Measurements from ENCODE around the gene OR52L1.

Gene OR52L1

GRCh38 chr11:6013042-6013441 lies 26.3 kb upstream of the OR52L1 start:
- TF ChIP-seq CTCF (IDR thresholded peaks at IDR 0.05; ENCODE audit: insufficient read depth, low read length, poor library complexity, severe bottlenecking): no peak
- no peaks in the 10 kb centered on the region for H3K36me3 ChIP-seq (ENCODE audit: control insufficient read depth, insufficient read depth, low read length)

GRCh38 chr11:6012035-6012668 lies 25.4 kb upstream of the OR52L1 start:
- DNase-seq (ENCODE audit: extremely low read depth, insufficient read length): no peak
- no peak for TF ChIP-seq CTCF (IDR thresholded peaks at IDR 0.05; ENCODE audit: insufficient read depth, low read length, poor library complexity, severe bottlenecking)
- Histone ChIP-seq H3K27me3 (replicated peaks; ENCODE audit: control insufficient read depth, insufficient read depth, low read length) (no peaks in the 10 kb centered on the region; the same call in none of the 2 replicates), H3K36me3 (ENCODE audit: control insufficient read depth, insufficient read depth, low read length) (no peaks in the 10 kb centered on the region), H3K4me3 (replicated peaks; ENCODE audit: low read depth, low read length) (no peak overlapping the region)

More at GRCh38 chr11:6013042-6013441, 26.3 kb upstream of the OR52L1 start:
- H3K27me3 ChIP-seq (replicated peaks; ENCODE audit: control insufficient read depth, insufficient read depth, low read length): no peaks in the 10 kb centered on the region; the same call in none of the 2 replicates
- no peak overlapping the region for H3K4me3 ChIP-seq (replicated peaks; ENCODE audit: low read depth, low read length)
- DNase-seq (ENCODE audit: extremely low read depth, insufficient read length): no peak

GRCh38 chr11:6006846-6007245 lies 20.1 kb upstream of the OR52L1 start, which contains the start of gene OR56A4:
TSS of gene OR56A4 (minus strand) at chr11:6006946. CDS start at chr11:6002992, 3,954 bp downstream.
- Histone ChIP-seq H3K4me3 (replicated peaks; ENCODE audit: low read depth, low read length) (no peak within 1 kb of the TSS), H3K27me3 (replicated peaks; ENCODE audit: control insufficient read depth, insufficient read depth, low read length) (no peaks in the 10 kb centered on the region; the same call in none of the 2 replicates), H3K36me3 (ENCODE audit: control insufficient read depth, insufficient read depth, low read length) (no peaks in the 10 kb centered on the region)
- TF ChIP-seq CTCF (IDR thresholded peaks at IDR 0.05; ENCODE audit: insufficient read depth, low read length, poor library complexity, severe bottlenecking): no peak
- DNase-seq (ENCODE audit: extremely low read depth, insufficient read length): no peak

GRCh38 chr11:6006395-6006794 lies 19.6 kb upstream of the OR52L1 start:
- no peaks in the 10 kb centered on the region for H3K27me3 ChIP-seq (replicated peaks; ENCODE audit: control insufficient read depth, insufficient read depth, low read length)
- H3K4me3 ChIP-seq (replicated peaks; ENCODE audit: low read depth, low read length): no peak overlapping the region
- TF ChIP-seq CTCF (IDR thresholded peaks at IDR 0.05; ENCODE audit: insufficient read depth, low read length, poor library complexity, severe bottlenecking): no peak
- no peak for DNase-seq (ENCODE audit: extremely low read depth, insufficient read length)
- H3K36me3 ChIP-seq (ENCODE audit: control insufficient read depth, insufficient read depth, low read length): no peaks in the 10 kb centered on the region

GRCh38 chr11:6002202-6002699 lies 15.5 kb upstream of the OR52L1 start:
- TF ChIP-seq CTCF (IDR thresholded peaks at IDR 0.05; ENCODE audit: insufficient read depth, low read length, poor library complexity, severe bottlenecking): no peak
- Histone ChIP-seq H3K27me3 (replicated peaks; ENCODE audit: control insufficient read depth, insufficient read depth, low read length) (no peaks in the 10 kb centered on the region; the same call in 1 of the 2 replicates), H3K4me3 (replicated peaks; ENCODE audit: low read depth, low read length) (no peak overlapping the region), H3K36me3 (ENCODE audit: control insufficient read depth, insufficient read depth, low read length) (no peaks in the 10 kb centered on the region)
- DNase-seq (ENCODE audit: extremely low read depth, insufficient read length): no peak
